HepG2 (cell line): Measurements from ENCODE around the gene SPINK5. TPM values are rescaled to one million over a fixed set of nuclear protein-coding genes. Genes with fewer than 3 reads are reported as not detected.
A peak's percentile ranks its signal among the peaks of the same experiment; 100 is the strongest.

Experiments used
- ATAC-seq: fragments of 200-7000 bp; cut with Tn5 transposase; 3 replicates; pipeline ENCODE4 v1.9.1; 2020; ENCODE audit warnings: mild to moderate bottlenecking, moderate library complexity
- BruUV-seq: library from RNA; stranded (reverse); fragments of 400-500 nt; replicated peaks from 2 replicates; lab custom pipeline; 2021; lab: Mats Ljungman, UMichigan
- CTCF ChIA-PET: fragments of 300-600 bp; formaldehyde crosslinking; extraction: SDS; loops from one replicate; lab custom pipeline; 2021; ENCODE audit warnings: low total read pairs, inconsistent platforms, low intra/inter-chr PET ratio; lab: Yijun Ruan, JAX
- POLR2A ChIA-PET: fragments of 350-600 bp; sonication (Branson Sonifier 250); formaldehyde crosslinking; loops from one replicate; lab custom pipeline; 2020; ENCODE audit warnings: antibody characterized with exemption, inconsistent platforms; lab: Yijun Ruan, JAX
- DNase-seq: peaks from one replicate; pipeline ENCODE4 v3.0.0-alpha.2; 2015; ENCODE audit warnings: low spot score
- FAIRE-seq: peaks from 3 replicates; lab custom pipeline; 2011; peaks lifted over from hg19 to GRCh38; lab: Jason Lieb, UNC
- H2AFZ ChIP-seq: one replicate; pipeline ENCODE4 v1.6.1; 2011; ENCODE audit warnings: low read length, inconsistent platforms
- H3K27ac ChIP-seq: fragments of 300-600 bp; 3 replicates; pipeline ENCODE4 v1.8.0; 2011; ENCODE audit warnings: mixed run types, mild to moderate bottlenecking, mixed read lengths, low read length, inconsistent platforms; ENCODE audit not compliant: insufficient read depth; ENCODE audit errors: extremely low read length
- H3K27me3 ChIP-seq, 2 experiments: fragments of 200-600 bp in 1 of 2; 2 replicates in 1 of 2; 3 replicates in 1 of 2; pipeline versions ENCODE4 v1.6.0 to v1.8.0; 2011; ENCODE audit warnings: low read length in 2 of 2, mild to moderate bottlenecking in 2 of 2, moderate library complexity in 2 of 2, inconsistent platforms in 1 of 2; ENCODE audit not compliant: insufficient read depth in 2 of 2, control insufficient read depth in 1 of 2
- H3K36me3 ChIP-seq, 2 experiments: fragments of 200-600 bp in 1 of 2; replicated peaks in 1 of 2; 2 replicates in 1 of 2; 3 replicates in 1 of 2; pipeline versions ENCODE4 v1.5.1 to v1.8.0; 2011; ENCODE audit warnings: low read length in 2 of 2, inconsistent platforms in 1 of 2; ENCODE audit not compliant: insufficient read depth in 2 of 2, control insufficient read depth in 1 of 2
- H3K4me1 ChIP-seq: 2 replicates; pipeline ENCODE4 v1.5.1; 2012; ENCODE audit warnings: low read length, inconsistent platforms; ENCODE audit not compliant: insufficient read depth
- H3K4me2 ChIP-seq: 2 replicates; pipeline ENCODE4 v1.6.0; 2011; ENCODE audit warnings: low read depth, low read length, inconsistent platforms
- H3K4me3 ChIP-seq, 3 experiments: fragments of 200-600 bp in 1 of 3; sonication (generic), shearing (Covaris generic) in 1 of 3; replicated peaks in 1 of 3; 2 replicates each; pipeline ENCODE4 v1.5.1; 2011 to 2016; ENCODE audit warnings: low read length in 3 of 3, inconsistent platforms in 2 of 3, low read depth in 2 of 3, mild to moderate bottlenecking in 2 of 3, control low read depth in 1 of 3, mixed read lengths in 1 of 3; ENCODE audit not compliant: insufficient read depth in 1 of 3
- H3K79me2 ChIP-seq: one replicate; pipeline ENCODE4 v1.6.1; 2011; ENCODE audit warnings: low read length, inconsistent platforms; ENCODE audit not compliant: insufficient read depth
- H3K9ac ChIP-seq: 2 replicates; pipeline ENCODE4 v1.6.0; 2011; ENCODE audit warnings: mild to moderate bottlenecking, low read depth, low read length, inconsistent platforms; ENCODE audit not compliant: insufficient read depth
- H3K9me3 ChIP-seq: 2 replicates; pipeline ENCODE4 v1.5.1; 2012; ENCODE audit warnings: mild to moderate bottlenecking, low read length
- H4K20me1 ChIP-seq: 2 replicates; pipeline ENCODE4 v1.6.0; 2011; ENCODE audit warnings: inconsistent platforms, mild to moderate bottlenecking, low read length, moderate library complexity; ENCODE audit not compliant: insufficient read depth
- CEBPB ChIP-seq: IDR thresholded peaks from 2 replicates; pipeline ENCODE4 v1.6.1; 2011; ENCODE audit warnings: low read depth, low read length, improper control_type of control experiment, borderline replicate concordance
- KMT2A ChIP-seq: sonication (generic); formaldehyde crosslinking; IDR thresholded peaks from 2 replicates; pipeline ENCODE4 v1.4.0; 2020; ENCODE audit warnings: missing genetic modification reagents
- ZBTB10 ChIP-seq: sonication (generic); formaldehyde crosslinking; IDR thresholded peaks from 2 replicates; pipeline ENCODE4 v1.4.0; 2020; ENCODE audit warnings: missing genetic modification reagents, borderline replicate concordance
- ZNF256 ChIP-seq: sonication (generic); formaldehyde crosslinking; conservative IDR thresholded peaks from 2 replicates; pipeline ENCODE4 v1.4.0; 2020; ENCODE audit warnings: missing genetic modification reagents
- WGBS: methylation state at CpG from one replicate; pipeline ENCODE4 v1.1.6; 2017; ENCODE audit warnings: low lambda C conversion rate; 5-methylcytosine and 5-hydroxymethylcytosine counted together
- in situ Hi-C: cut with HindIII; loops from 2 replicates; pipeline ENCODE4 v1.10.0; 2017; ENCODE audit warnings: low pct_unique_long_range_greater_than_20kb; ENCODE audit not compliant: extremely low pct_ligation_motif_present
- intact Hi-C: fragments of 100-400 bp; cut with micrococcal nuclease; formaldehyde crosslinking; loops from one replicate; pipeline ENCODE4 v1.10.0; 2022; ENCODE audit not compliant: unreplicated experiment
- polyA plus RNA-seq, 8 experiments: library from polyadenylated mRNA; depleted of rRNA in 3 of 8; stranded (reverse) in 7 of 8; unstranded in 1 of 8; fragments of >200 nt; fragmentation: Illumina TruSeq in 4 of 8; extraction: Trizol in 4 of 8; gene quantifications; 2 replicates each; pipeline versions ENCODE4 v1.2.1 to v1.2.3, GENCODE V29; 2011 to 2016; ENCODE audit warnings: low read depth in 4 of 8, missing spikeins in 1 of 8, mixed read lengths in 1 of 8; ENCODE audit not compliant: insufficient read depth in 1 of 8
- total RNA-seq, 5 experiments: library from RNA; depleted of rRNA; stranded (reverse); fragments of >200 nt; fragmentation: Illumina TruSeq; extraction: Trizol; gene quantifications; 2 replicates each; pipeline ENCODE4 v1.2.3, GENCODE V29; 2016; ENCODE audit warnings: low read depth in 1 of 5

SPINK5 gene
- total and polyA plus RNA-seq, 2 of the 13 experiments (the other 11 are each of a cell fraction or from before 2014, with no cell fraction given): 0.03 TPM; not detected in 1

- WGBS: 5% methylated on average over 3 of the region's 3 CpGs
- intact Hi-C loops (no loop called here), in situ Hi-C loops (loop anchor here (10.0 kb wide), 1 partner anchor 548 kb away; no protein-coding TSS in a partner anchor)
- no peak overlapping the region for H3K27ac ChIP-seq
- H3K27me3 ChIP-seq: no peaks in the 10 kb centered on the region
- H2AFZ ChIP-seq: no peak overlapping the region
- FAIRE-seq (no peak), DNase-seq (no peak), ATAC-seq (no peak)
- no peak overlapping the region for H3K4me3 ChIP-seq
- no peaks in the 10 kb centered on the region for H3K79me2 ChIP-seq
- POLR2A ChIA-PET: no interaction called here
- CTCF ChIA-PET: no interaction called here
- no peaks in the 10 kb centered on the region for H3K4me1 ChIP-seq
- H3K9ac ChIP-seq: no peak overlapping the region
- no peak overlapping the region for H3K4me2 ChIP-seq
- no TSS peak for BruUV-seq
- no peaks in the 10 kb centered on the region for H4K20me1 ChIP-seq
- H3K36me3 ChIP-seq: no peaks in the 10 kb centered on the region
- no peaks in the 10 kb centered on the region for H3K9me3 ChIP-seq
- TF ChIP-seq ZNF256 (no peak), KMT2A (no peak), ZBTB10 (CRISPR knock-in tag) (no peak), CEBPB (peak; percentile 24; the same call in 1 of the 2 replicates)
- TF ChIP-seq, all 625 proteins: peak for 1
Measured at GRCh38 chr5:148186248-148187003, 122.6 kb downstream of the SPINK5 start.

Other genes with a start within 250 kb of the SPINK5 start
- 12.1 and 14.7 TPM in 2 replicates for gene SPINK1, start 232.3 kb upstream of the SPINK5 start, total RNA-seq (2016; rRNA removed; fragmentation: Illumina TruSeq; extraction: Trizol)
- 17.1 and 27.5 TPM in 2 replicates for gene SPINK1, start 232.3 kb upstream of the SPINK5 start, polyA plus RNA-seq (2011; rRNA removed)
- not detected in 2 replicates for gene SCGB3A2, start 185.3 kb upstream of the SPINK5 start, total RNA-seq (2016; rRNA removed; fragmentation: Illumina TruSeq; extraction: Trizol)
- not detected in 2 replicates for gene SCGB3A2, start 185.3 kb upstream of the SPINK5 start, polyA plus RNA-seq (2011; rRNA removed)
- gene C5orf46, start 157.4 kb upstream of the SPINK5 start, total RNA-seq (2016; rRNA removed; fragmentation: Illumina TruSeq; extraction: Trizol): not detected in 2 replicates
- gene C5orf46, start 157.4 kb upstream of the SPINK5 start, polyA plus RNA-seq (2011; rRNA removed): not detected in 2 replicates
- gene SPINK14, start 104.6 kb downstream of the SPINK5 start, total RNA-seq (2016; rRNA removed; fragmentation: Illumina TruSeq; extraction: Trizol): not detected in 2 replicates
- not detected in 2 replicates for gene SPINK14, start 104.6 kb downstream of the SPINK5 start, polyA plus RNA-seq (2011; rRNA removed)
- gene SPINK6, start 139.1 kb downstream of the SPINK5 start, total RNA-seq (2016; rRNA removed; fragmentation: Illumina TruSeq; extraction: Trizol): not detected in 2 replicates
- gene SPINK6, start 139.1 kb downstream of the SPINK5 start, polyA plus RNA-seq (2011; rRNA removed): not detected in 2 replicates
- gene MARCOL, start 174.5 kb downstream of the SPINK5 start, total RNA-seq (2016; rRNA removed; fragmentation: Illumina TruSeq; extraction: Trizol): not detected in 2 replicates
- not detected in 2 replicates for gene MARCOL, start 174.5 kb downstream of the SPINK5 start, polyA plus RNA-seq (2011; rRNA removed)
- not detected in 2 replicates for gene SPINK13, start 204.8 kb downstream of the SPINK5 start, total RNA-seq (2016; rRNA removed; fragmentation: Illumina TruSeq; extraction: Trizol)
- gene SPINK13, start 204.8 kb downstream of the SPINK5 start, polyA plus RNA-seq (2011; rRNA removed): not detected in 2 replicates
- gene SPINK7, start 248.4 kb downstream of the SPINK5 start, total RNA-seq (2016; rRNA removed; fragmentation: Illumina TruSeq; extraction: Trizol): not detected in 2 replicates
- gene SPINK7, start 248.4 kb downstream of the SPINK5 start, polyA plus RNA-seq (2011; rRNA removed): 0.15 TPM in 1 of 2 replicates, not detected in the other